Gastrocnemius medialis (tissue), 4 donors: ENCODE results near the gene CFAP57.

Source experiments
- CTCF ChIP-seq, 5 experiments: fragments of 450-650 bp in 3 of 5; fragments of 200-600 bp in 2 of 5; sonication (generic) in 2 of 5; IDR thresholded peaks in 4 of 5; conservative IDR thresholded peaks in 1 of 5; 1 replicate in 4 of 5; 2 replicates in 1 of 5; pipeline ENCODE4 v1.5.1; 2016 to 2019; ENCODE audit warnings: antibody characterized with exemption in 5 of 5, mild to moderate bottlenecking in 3 of 5, moderate library complexity in 3 of 5
- POLR2A ChIP-seq, 2 donors: fragments of 450-650 bp; IDR thresholded peaks; one replicate each; pipeline ENCODE4 v1.6.1; 2017; ENCODE audit warnings: antibody characterized with exemption in 2 of 2, mild to moderate bottlenecking in 2 of 2, moderate library complexity in 2 of 2

GRCh38 chr1:43272576-43273571 lies 100.7 kb downstream of the CFAP57 start:
- TF ChIP-seq CTCF (IDR thresholded peaks at IDR 0.05 in 4 of 5, conservative IDR thresholded peaks at IDR 0.05 in 1 of 5) = no peak
- TF ChIP-seq POLR2A (IDR thresholded peaks at IDR 0.05) = no peak
